Coronary artery (tissue), 2 donors: ENCODE data around the gene TMEM52B.
"Not testable (repeated sequence)": the region's sequence is repeated elsewhere in the genome, so short reads cannot be mapped to it uniquely, and the experiment has no call there.

Source experiments
- DNase-seq: peaks from one replicate; pipeline ENCODE4 v3.0.0-alpha.2; 2017; ENCODE audit warnings: low spot score
- H3K27ac ChIP-seq, 2 donors: fragments of 200-600 bp; sonication (generic); one replicate each; pipeline ENCODE4 v1.5.1; 2016 to 2019
- H3K4me3 ChIP-seq: fragments of 200-600 bp; sonication (generic); 2 replicates; pipeline ENCODE4 v1.5.1; 2016; ENCODE audit warnings: mild to moderate bottlenecking, moderate library complexity
- TF ChIP-seq, protein P1 (sequence below): fragments of 200-600 bp; sonication (generic); IDR thresholded peaks from one replicate; pipeline ENCODE4 v1.5.1; 2019; ENCODE audit warnings: antibody characterized with exemption

Gene TMEM52B

GRCh38 chr12:10211940-10212738, 33.3 kb downstream of the TMEM52B start:
- Histone ChIP-seq H3K4me3 (peak overlapping the region; percentile 84), H3K27ac (peak overlapping the region; percentile 99)
- TF ChIP-seq, protein P1, sequence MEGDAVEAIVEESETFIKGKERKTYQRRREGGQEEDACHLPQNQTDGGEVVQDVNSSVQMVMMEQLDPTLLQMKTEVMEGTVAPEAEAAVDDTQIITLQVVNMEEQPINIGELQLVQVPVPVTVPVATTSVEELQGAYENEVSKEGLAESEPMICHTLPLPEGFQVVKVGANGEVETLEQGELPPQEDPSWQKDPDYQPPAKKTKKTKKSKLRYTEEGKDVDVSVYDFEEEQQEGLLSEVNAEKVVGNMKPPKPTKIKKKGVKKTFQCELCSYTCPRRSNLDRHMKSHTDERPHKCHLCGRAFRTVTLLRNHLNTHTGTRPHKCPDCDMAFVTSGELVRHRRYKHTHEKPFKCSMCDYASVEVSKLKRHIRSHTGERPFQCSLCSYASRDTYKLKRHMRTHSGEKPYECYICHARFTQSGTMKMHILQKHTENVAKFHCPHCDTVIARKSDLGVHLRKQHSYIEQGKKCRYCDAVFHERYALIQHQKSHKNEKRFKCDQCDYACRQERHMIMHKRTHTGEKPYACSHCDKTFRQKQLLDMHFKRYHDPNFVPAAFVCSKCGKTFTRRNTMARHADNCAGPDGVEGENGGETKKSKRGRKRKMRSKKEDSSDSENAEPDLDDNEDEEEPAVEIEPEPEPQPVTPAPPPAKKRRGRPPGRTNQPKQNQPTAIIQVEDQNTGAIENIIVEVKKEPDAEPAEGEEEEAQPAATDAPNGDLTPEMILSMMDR = no peak
- peak; percentile 99 for DNase-seq

- TF ChIP-seq, protein P1 = no peak
Observed at GRCh38 chr12:10212739-10213131, 33.9 kb downstream of the TMEM52B start, which contains the start of gene GABARAPL1. TSS of gene GABARAPL1 (plus strand) at chr12:10212877. CDS start at chr12:10213130, 253 bp downstream.

DNA sequence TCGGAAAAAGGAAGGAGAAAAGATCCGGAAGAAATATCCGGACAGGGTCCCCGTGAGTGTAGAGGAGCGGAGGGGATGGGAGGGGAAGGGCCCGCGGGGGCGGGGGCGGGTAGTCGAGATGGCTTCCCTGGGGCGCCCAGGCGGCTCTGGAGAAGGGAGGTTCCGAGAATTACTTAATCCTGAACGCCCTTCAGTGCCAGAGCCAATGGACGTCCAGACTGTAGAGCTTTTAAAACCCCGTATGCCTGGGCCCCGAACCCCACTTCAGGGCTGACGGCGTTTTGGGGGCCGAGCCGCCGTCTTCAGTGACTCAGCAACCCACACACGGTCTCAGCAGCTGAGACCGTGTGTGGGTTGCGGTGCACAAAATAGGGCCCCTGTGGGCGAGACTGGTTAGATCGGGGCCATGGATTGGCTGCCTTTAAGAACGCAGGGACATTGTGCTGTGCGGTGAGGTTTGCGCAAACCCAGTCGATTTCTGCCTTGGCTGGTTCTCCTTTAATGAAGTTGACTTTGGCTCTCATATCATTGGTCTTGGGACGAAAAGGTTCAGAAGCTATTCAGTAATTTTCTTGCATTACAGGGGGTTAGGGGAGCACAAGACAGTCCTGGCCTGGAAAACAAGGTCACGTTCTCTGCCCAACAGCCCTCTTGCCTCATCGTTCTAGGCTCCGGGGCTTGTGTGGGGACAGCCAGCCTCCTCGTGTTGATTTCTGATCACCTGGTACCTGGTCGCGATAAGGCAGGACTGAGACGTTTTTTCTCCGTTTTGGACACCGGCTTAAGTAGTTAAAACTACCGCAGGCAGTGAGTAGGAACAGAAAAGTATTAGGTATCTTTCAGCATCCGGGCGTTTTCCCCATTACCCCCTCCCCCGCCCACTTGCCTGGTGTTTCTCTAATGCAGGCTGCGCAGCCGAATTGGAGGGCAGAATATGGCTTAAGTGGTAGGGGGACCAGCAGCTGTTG, 34.6 kb downstream of the TMEM52B start:
- Histone ChIP-seq H3K4me3 (peak overlapping the region; percentile 84), H3K27ac (peak overlapping the region; percentile 99)
- DNase-seq = peak; percentile 93
- TF ChIP-seq, protein P1 = no peak

More at GRCh38 chr12:10212739-10213131, 33.9 kb downstream of the TMEM52B start, which contains the start of gene GABARAPL1:
- H3K4me3 ChIP-seq = peak within 1 kb of the TSS; percentile 84
- DNase-seq = peak; percentile 93
- H3K27ac ChIP-seq = peak within 1 kb of the TSS; percentile 99

- TF ChIP-seq, protein P1 = no peak
Observed at GRCh38 chr12:10214136-10214894, 35.5 kb downstream of the TMEM52B start.

GRCh38 chr12:10214895-10215267, 36.0 kb downstream of the TMEM52B start:
- peak overlapping the region; percentile 99 for H3K27ac ChIP-seq
- peak overlapping the region; percentile 84 for H3K4me3 ChIP-seq
- TF ChIP-seq, protein P1 = no peak
- DNase-seq = no peak

More at GRCh38 chr12:10214136-10214894, 35.5 kb downstream of the TMEM52B start:
- DNase-seq = no peak
- peak overlapping the region; percentile 99 for H3K27ac ChIP-seq
- peak overlapping the region; percentile 84 for H3K4me3 ChIP-seq

DNA sequence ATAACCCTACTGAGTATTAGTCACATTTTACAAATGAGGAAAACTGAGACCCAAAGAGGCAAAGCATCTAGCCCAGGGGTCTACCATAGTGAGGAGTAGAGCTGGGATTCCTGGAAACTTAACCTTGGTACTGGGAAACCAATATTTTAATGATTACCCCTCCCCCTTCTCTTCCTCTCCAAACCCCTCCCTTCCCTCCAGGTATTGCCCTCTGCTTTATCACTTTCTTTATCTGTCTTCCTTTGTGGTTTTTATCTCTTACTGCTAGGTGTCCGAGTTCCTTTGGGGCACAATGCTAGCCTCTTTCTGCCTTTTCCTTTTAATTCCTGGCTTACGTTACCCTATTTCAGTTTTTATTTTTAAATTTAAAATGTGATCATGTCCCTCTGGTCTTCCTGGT, 36.6 kb downstream of the TMEM52B start:
- TF ChIP-seq, protein P1 = no peak
- no peak for DNase-seq
- peak overlapping the region; percentile 99 for H3K27ac ChIP-seq
- H3K4me3 ChIP-seq = peak overlapping the region; percentile 84

GRCh38 chr12:10215946-10216345, 37.1 kb downstream of the TMEM52B start:
- H3K4me3 ChIP-seq, DNase-seq: not testable (repeated sequence)
- peak overlapping the region in 1 of 2 donors; percentile 14 for H3K27ac ChIP-seq
